Upper lobe of left lung (tissue), 6 donors: ENCODE data around the gene LDB2. TPM values are rescaled to one million over a fixed set of nuclear protein-coding genes. Genes with fewer than 3 reads are reported as not detected.

Source experiments
- ATAC-seq, 2 donors: fragments of 200-7000 bp; cut with Tn5 transposase; one replicate each; pipeline ENCODE4 v1.9.1; 2022; ENCODE audit warnings: mild to moderate bottlenecking in 2 of 2, moderate library complexity in 2 of 2; ENCODE audit not compliant: low FRiP score in 2 of 2
- DNase-seq, 2 donors: peaks; one replicate each; pipeline ENCODE4 v3.0.0-alpha.2; 2019 to 2020
- H3K27ac ChIP-seq, 4 donors: fragments of 200-600 bp; sonication (generic); one replicate each; pipeline ENCODE4 v1.5.1; 2016 to 2019
- H3K27me3 ChIP-seq, 4 donors: fragments of 200-600 bp; sonication (generic); one replicate each; pipeline ENCODE4 v1.5.1; 2017 to 2019
- H3K36me3 ChIP-seq, 4 donors: fragments of 200-600 bp; sonication (generic); one replicate each; pipeline ENCODE4 v1.5.1; 2016 to 2019
- H3K4me1 ChIP-seq, 4 donors: fragments of 200-600 bp; sonication (generic); one replicate each; pipeline ENCODE4 v1.5.1; 2018 to 2019
- H3K4me3 ChIP-seq, 4 donors: fragments of 200-600 bp; sonication (generic); one replicate each; pipeline ENCODE4 v1.5.1; 2017 to 2019; ENCODE audit warnings: mild to moderate bottlenecking in 2 of 4, moderate library complexity in 1 of 4
- H3K9me3 ChIP-seq, 4 donors: fragments of 200-600 bp; sonication (generic); one replicate each; pipeline ENCODE4 v1.5.1; 2018 to 2019
- CTCF ChIP-seq, 6 experiments: fragments of 450-650 bp in 4 of 6; fragments of 200-600 bp in 2 of 6; sonication (generic) in 2 of 6; IDR thresholded peaks; one replicate each; pipeline ENCODE4 v1.5.1; 2016 to 2019; ENCODE audit warnings: antibody characterized with exemption in 6 of 6
- EP300 ChIP-seq, 4 donors: sonication (generic); formaldehyde crosslinking; IDR thresholded peaks; one replicate each; pipeline ENCODE4 v1.5.1; 2017; ENCODE audit warnings: antibody characterized with exemption in 4 of 4, control low read depth in 2 of 4
- POLR2A ChIP-seq, 4 donors: fragments of 450-650 bp; IDR thresholded peaks; one replicate each; pipeline ENCODE4 v1.5.1; 2016 to 2017; ENCODE audit warnings: antibody characterized with exemption in 4 of 4, mild to moderate bottlenecking in 2 of 4
- POLR2AphosphoS5 ChIP-seq, 2 donors: sonication (generic); formaldehyde crosslinking; IDR thresholded peaks; one replicate each; pipeline ENCODE4 v1.5.1; 2017; ENCODE audit warnings: antibody characterized with exemption in 2 of 2
- WGBS, 2 donors: methylation state at CpG; one replicate each; pipeline ENCODE4 v1.1.5; 2017 to 2018; 5-methylcytosine and 5-hydroxymethylcytosine counted together
- total RNA-seq, 6 donors: library from RNA; depleted of rRNA in 4 of 6; stranded (reverse); fragments of >200 nt in 4 of 6; gene quantifications; one replicate each; pipeline versions ENCODE4 v1.1.0 to v1.2.1, GENCODE V29; 2016 to 2021
- donor health status: DM: no; HTN: no; CAD: no; lungs with moderate emphysema.
- donor health status: DM: no; HTN: yes; CAD: no; lungs with severe emphysema.

Gene LDB2
- total RNA-seq, 6 donors from 2014 or later = 34.6 to 94.4 (median 45.9) TPM

- no peaks in the 10 kb centered on the region for H3K9me3 ChIP-seq
- H3K27me3 ChIP-seq = no peaks in the 10 kb centered on the region
- DNase-seq = no peak
- TF ChIP-seq CTCF (IDR thresholded peaks at IDR 0.05) (no peak), POLR2AphosphoS5 (IDR thresholded peaks at IDR 0.05) (no peak), EP300 (IDR thresholded peaks at IDR 0.05) (no peak), POLR2A (IDR thresholded peaks at IDR 0.05) (no peak)
- H3K4me3 ChIP-seq = no peak overlapping the region
- no peak for ATAC-seq
- H3K27ac ChIP-seq = no peak overlapping the region
- no peaks in the 10 kb centered on the region for H3K36me3 ChIP-seq
- WGBS, 2 donors = 76 to 77% methylated on average over 5 of the region's 5 CpGs
- H3K4me1 ChIP-seq = no peaks in the 10 kb centered on the region
These were observed 281.0 kb downstream of the LDB2 start for GRCh38 chr4:16617435-16617834.

- ATAC-seq (no peak), DNase-seq (no peak)
- WGBS, 2 donors = 37 to 53% methylated on average over 6 of the region's 6 CpGs
- Histone ChIP-seq H3K36me3 (no peaks in the 10 kb centered on the region), H3K27me3 (no peaks in the 10 kb centered on the region), H3K27ac (no peak overlapping the region), H3K9me3 (no peaks in the 10 kb centered on the region), H3K4me1 (no peaks in the 10 kb centered on the region), H3K4me3 (no peak overlapping the region)
- TF ChIP-seq POLR2AphosphoS5 (IDR thresholded peaks at IDR 0.05) = no peak
- no peak for TF ChIP-seq EP300 (IDR thresholded peaks at IDR 0.05)
- no peak for TF ChIP-seq CTCF (IDR thresholded peaks at IDR 0.05)
- TF ChIP-seq POLR2A (IDR thresholded peaks at IDR 0.05) = no peak
These were observed 281.4 kb downstream of the LDB2 start for GRCh38 chr4:16617011-16617410.

GRCh38 chr4:16609170-16609758 lies 289.2 kb downstream of the LDB2 start:
- H3K27me3 ChIP-seq = no peaks in the 10 kb centered on the region
- H3K27ac ChIP-seq = no peak overlapping the region
- H3K4me1 ChIP-seq = peaks cover 0 to 4% (median 0%) of the 10 kb centered on the region in 4 donors
- ATAC-seq (no peak), DNase-seq (no peak)
- 72% methylated on average over 7 of the region's 10 CpGs; no CpG with 5 or more reads in 1 of the 2 donors for WGBS, 2 donors
- H3K9me3 ChIP-seq = no peaks in the 10 kb centered on the region
- TF ChIP-seq EP300 (IDR thresholded peaks at IDR 0.05) (no peak), POLR2A (IDR thresholded peaks at IDR 0.05) (no peak), POLR2AphosphoS5 (IDR thresholded peaks at IDR 0.05) (no peak), CTCF (IDR thresholded peaks at IDR 0.05) (no peak)
- no peaks in the 10 kb centered on the region for H3K36me3 ChIP-seq
- no peak overlapping the region for H3K4me3 ChIP-seq

- Histone ChIP-seq H3K27ac (no peak overlapping the region), H3K4me1 (peaks cover 0 to 4% (median 0%) of the 10 kb centered on the region in 4 donors), H3K36me3 (no peaks in the 10 kb centered on the region), H3K4me3 (no peak overlapping the region), H3K27me3 (no peaks in the 10 kb centered on the region), H3K9me3 (no peaks in the 10 kb centered on the region)
- DNase-seq (peak in 1 of 2 donors; percentile 17), ATAC-seq (no peak)
- TF ChIP-seq EP300 (IDR thresholded peaks at IDR 0.05) = no peak
- TF ChIP-seq CTCF (IDR thresholded peaks at IDR 0.05) = no peak
- TF ChIP-seq POLR2A (IDR thresholded peaks at IDR 0.05) = no peak
- TF ChIP-seq POLR2AphosphoS5 (IDR thresholded peaks at IDR 0.05) = no peak
- 84 to 85% methylated on average over 16 of the region's 16 CpGs for WGBS, 2 donors
These were observed 289.8 kb downstream of the LDB2 start for GRCh38 chr4:16608611-16609125.

GRCh38 chr4:16608123-16608522 lies 290.3 kb downstream of the LDB2 start:
- peaks cover 0 to 4% (median 0%) of the 10 kb centered on the region in 4 donors for H3K4me1 ChIP-seq
- no peak overlapping the region for H3K4me3 ChIP-seq
- H3K36me3 ChIP-seq = no peaks in the 10 kb centered on the region
- no peak for DNase-seq
- no peak for ATAC-seq
- no peak overlapping the region for H3K27ac ChIP-seq
- TF ChIP-seq POLR2AphosphoS5 (IDR thresholded peaks at IDR 0.05) (no peak), POLR2A (IDR thresholded peaks at IDR 0.05) (no peak), CTCF (IDR thresholded peaks at IDR 0.05) (no peak), EP300 (IDR thresholded peaks at IDR 0.05) (no peak)
- 52 to 66% methylated on average over 4 to 5 of the region's 5 CpGs for WGBS, 2 donors
- H3K27me3 ChIP-seq = no peaks in the 10 kb centered on the region
- no peaks in the 10 kb centered on the region for H3K9me3 ChIP-seq
